ENCODE results near the gene RNF126. TPM values are rescaled to one million over a fixed set of nuclear protein-coding genes. Genes with fewer than 3 reads are reported as not detected.

The RNF126 gene
- total RNA-seq, 1 donor from 2014 or later: 68.0 TPM

DNA sequence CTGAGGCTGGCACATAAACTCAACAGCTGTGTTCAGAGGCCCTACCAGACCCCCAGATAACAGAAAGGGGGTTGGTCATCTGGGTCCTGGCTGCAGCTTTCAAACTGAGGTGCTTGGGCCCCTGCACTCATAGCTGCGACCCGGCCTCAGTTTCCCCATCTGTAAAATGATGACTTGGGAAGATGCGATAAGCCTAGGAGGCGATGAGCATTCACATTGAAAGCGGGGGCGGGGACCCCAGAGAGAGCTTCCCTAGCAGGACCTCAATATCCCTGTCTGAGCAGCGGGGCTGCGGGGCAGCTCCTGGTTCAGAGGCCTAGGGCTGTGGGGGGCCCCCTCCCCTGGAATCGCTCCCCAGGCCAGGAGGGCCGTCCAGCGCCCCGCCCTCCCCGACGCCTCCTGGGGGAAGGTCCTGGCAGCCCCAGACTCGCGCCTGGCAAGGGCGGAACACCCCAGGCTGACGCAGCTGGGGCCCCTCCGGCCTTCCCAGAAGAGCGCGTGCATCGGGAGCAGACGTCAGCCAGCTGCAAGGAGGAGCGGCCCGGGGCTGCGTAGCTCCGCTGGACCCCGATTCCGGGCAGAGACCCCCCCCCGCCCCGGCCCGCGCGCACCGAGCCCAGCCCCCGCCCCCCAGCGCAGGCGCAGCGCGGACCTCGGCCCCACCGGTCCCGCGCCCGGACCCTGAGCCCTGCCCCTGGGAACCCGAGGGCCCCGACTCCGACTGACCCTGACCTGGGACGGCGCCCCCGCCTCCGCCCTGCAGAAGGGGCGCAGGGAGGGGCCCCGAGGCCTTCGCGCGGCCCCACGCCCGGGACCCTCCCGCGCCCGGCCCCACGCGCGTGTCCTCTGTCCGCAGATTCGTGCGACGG lies 16.6 kb upstream of the RNF126 start:
- H3K4me3 ChIP-seq: peak overlapping the region; percentile 72 to 95
- peak overlapping the region; percentile 99 for H3K27ac ChIP-seq
- peaks cover 41% of the 10 kb centered on the region for H3K4me1 ChIP-seq
- H3K9me3 ChIP-seq: no peaks in the 10 kb centered on the region
- no peaks in the 10 kb centered on the region for H3K27me3 ChIP-seq
- intact Hi-C loops (cut with DNase I): no loop called here
- peak in 1 of 2 donors; percentile 91 for DNase-seq (ENCODE audit: extremely low spot score in 2 of 2)
- peak in 1 of 2 donors; percentile 74 for TF ChIP-seq POLR2AphosphoS5 (IDR thresholded peaks at IDR 0.05; ENCODE audit: insufficient read depth in 1 of 2, low read depth in 1 of 2)
- TF ChIP-seq, protein P1, sequence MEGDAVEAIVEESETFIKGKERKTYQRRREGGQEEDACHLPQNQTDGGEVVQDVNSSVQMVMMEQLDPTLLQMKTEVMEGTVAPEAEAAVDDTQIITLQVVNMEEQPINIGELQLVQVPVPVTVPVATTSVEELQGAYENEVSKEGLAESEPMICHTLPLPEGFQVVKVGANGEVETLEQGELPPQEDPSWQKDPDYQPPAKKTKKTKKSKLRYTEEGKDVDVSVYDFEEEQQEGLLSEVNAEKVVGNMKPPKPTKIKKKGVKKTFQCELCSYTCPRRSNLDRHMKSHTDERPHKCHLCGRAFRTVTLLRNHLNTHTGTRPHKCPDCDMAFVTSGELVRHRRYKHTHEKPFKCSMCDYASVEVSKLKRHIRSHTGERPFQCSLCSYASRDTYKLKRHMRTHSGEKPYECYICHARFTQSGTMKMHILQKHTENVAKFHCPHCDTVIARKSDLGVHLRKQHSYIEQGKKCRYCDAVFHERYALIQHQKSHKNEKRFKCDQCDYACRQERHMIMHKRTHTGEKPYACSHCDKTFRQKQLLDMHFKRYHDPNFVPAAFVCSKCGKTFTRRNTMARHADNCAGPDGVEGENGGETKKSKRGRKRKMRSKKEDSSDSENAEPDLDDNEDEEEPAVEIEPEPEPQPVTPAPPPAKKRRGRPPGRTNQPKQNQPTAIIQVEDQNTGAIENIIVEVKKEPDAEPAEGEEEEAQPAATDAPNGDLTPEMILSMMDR (IDR thresholded peaks at IDR 0.05): no peak
- no peaks in the 10 kb centered on the region for H3K36me3 ChIP-seq

DNA sequence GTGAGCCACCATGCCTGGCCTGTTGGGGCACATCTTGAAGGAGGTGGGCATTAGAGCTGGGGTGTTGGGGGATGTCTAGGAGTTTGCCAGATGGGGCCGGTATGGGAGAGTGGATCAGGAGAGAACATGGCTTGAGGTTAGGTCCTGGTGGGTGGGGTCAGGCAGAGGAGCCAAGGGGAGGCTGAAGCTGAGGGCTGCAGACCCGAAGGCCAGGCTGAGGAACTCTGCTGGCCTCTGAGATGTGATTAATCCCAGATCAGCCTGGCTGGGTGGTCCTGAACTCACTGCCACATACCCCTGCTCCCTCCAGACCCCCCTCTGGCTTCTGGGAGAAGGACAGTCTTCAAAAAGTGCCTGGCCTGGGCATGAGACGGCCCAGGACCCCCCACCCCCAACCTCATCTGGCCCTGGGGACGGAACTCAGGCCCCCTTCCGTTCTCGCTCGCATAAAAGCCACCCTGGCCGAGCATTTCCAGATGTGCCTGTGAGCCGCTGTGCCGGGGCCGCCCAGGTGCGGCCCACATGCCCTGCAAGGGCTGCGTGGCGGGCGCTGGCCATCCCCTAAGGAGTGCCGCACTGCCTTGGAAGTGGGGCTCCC lies 15.9 kb upstream of the RNF126 start:
- intact Hi-C loops (cut with DNase I): no loop called here
- no peak for DNase-seq (ENCODE audit: extremely low spot score in 2 of 2)
- TF ChIP-seq, protein P1 (IDR thresholded peaks at IDR 0.05): no peak
- TF ChIP-seq POLR2AphosphoS5 (IDR thresholded peaks at IDR 0.05; ENCODE audit: insufficient read depth in 1 of 2, low read depth in 1 of 2) (no peak), POLR2A (IDR thresholded peaks at IDR 0.05) (no peak)
- Histone ChIP-seq H3K36me3 (no peaks in the 10 kb centered on the region), H3K9me3 (no peaks in the 10 kb centered on the region), H3K4me3 (peak overlapping the region; percentile 72 to 95), H3K4me1 (peaks cover 41% of the 10 kb centered on the region), H3K27ac (peak overlapping the region; percentile 99), H3K27me3 (no peaks in the 10 kb centered on the region)

DNA sequence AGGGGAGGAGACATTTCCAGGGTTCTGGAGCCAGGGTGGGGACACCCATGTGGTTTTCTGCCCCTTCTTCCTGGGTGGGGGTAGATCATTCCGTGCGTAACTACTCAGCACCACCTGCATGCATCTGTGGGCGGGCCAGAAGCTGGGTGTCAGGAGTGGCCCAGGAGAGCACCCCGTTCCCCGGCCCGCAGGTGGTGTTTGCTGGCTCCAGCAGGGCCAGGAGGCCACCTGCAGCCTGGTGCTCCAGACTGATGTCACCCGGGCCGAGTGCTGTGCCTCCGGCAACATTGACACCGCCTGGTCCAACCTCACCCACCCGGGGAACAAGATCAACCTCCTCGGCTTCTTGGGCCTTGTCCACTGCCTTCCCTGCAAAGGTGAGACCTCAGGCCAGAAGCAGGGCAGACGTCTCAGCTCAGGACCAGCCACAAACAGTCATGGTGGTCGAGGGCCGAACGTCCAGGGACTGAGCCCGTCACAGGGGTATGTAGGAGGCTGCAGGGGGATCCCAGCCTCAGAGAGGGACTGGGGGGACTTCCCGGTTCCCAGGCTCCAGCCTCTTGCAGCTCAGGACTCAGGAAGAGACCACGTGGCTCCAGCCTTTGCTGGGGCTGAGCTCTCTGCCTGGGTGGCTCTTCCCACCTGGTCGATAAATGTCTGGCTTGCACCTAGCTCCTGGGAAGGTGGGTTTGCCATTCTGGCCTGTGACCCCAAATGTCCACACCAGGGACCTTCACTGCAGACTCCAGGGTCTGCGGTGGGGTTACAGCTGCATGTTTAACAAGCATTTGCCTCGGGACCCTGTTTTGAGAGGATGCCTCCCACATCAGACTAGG lies 14.8 kb upstream of the RNF126 start:
- Histone ChIP-seq H3K27ac (peak overlapping the region; percentile 99), H3K4me3 (peak overlapping the region; percentile 59 to 72), H3K36me3 (no peaks in the 10 kb centered on the region), H3K27me3 (no peaks in the 10 kb centered on the region), H3K4me1 (peaks cover 41% of the 10 kb centered on the region), H3K9me3 (no peaks in the 10 kb centered on the region)
- TF ChIP-seq POLR2AphosphoS5 (IDR thresholded peaks at IDR 0.05; ENCODE audit: insufficient read depth in 1 of 2, low read depth in 1 of 2): no peak
- no peak for TF ChIP-seq POLR2A (IDR thresholded peaks at IDR 0.05)
- TF ChIP-seq, protein P1 (IDR thresholded peaks at IDR 0.05): no peak
- intact Hi-C loops (cut with DNase I): no loop called here
- DNase-seq (ENCODE audit: extremely low spot score in 2 of 2): no peak

DNA sequence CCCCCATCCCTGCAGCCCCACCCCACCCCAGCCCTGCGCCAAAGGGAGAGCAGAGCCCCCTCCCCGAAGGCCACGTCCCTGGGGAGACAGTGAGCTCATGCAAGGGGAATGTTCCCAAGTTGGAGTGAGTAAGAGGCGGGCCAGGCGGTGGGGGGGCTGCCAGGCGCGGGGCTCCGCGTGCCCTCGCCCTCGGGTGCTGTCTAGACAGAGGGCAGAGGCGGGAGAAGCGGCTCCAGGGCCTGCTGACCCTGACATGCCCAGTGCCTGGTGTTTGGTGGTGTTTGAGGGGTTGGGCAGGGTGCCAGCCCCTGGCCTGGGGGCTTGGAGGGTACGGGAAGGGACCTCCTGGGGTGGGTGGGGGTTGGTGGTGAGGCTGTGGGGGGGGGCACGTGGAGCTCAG lies 14.2 kb upstream of the RNF126 start:
- TF ChIP-seq POLR2A (IDR thresholded peaks at IDR 0.05): no peak
- peak; percentile 9 to 79 for TF ChIP-seq POLR2AphosphoS5 (IDR thresholded peaks at IDR 0.05; ENCODE audit: insufficient read depth in 1 of 2, low read depth in 1 of 2)
- no peaks in the 10 kb centered on the region for H3K36me3 ChIP-seq
- H3K4me3 ChIP-seq: peak overlapping the region; percentile 59 to 72
- H3K27ac ChIP-seq: peak overlapping the region; percentile 99
- H3K27me3 ChIP-seq: no peaks in the 10 kb centered on the region
- peaks cover 41% of the 10 kb centered on the region for H3K4me1 ChIP-seq
- intact Hi-C loops (cut with DNase I): no loop called here
- DNase-seq (ENCODE audit: extremely low spot score in 2 of 2): no peak
- no peaks in the 10 kb centered on the region for H3K9me3 ChIP-seq
